IMR-90 (cell line): ENCODE measurements around the gene ABI3BP. TPM values are rescaled to one million over a fixed set of nuclear protein-coding genes. Genes with fewer than 3 reads are reported as not detected.
A peak's percentile ranks its signal among the peaks of the same experiment; 100 is the strongest.

Experiments used
- ATAC-seq: fragments of 200-7000 bp; cut with Tn5 transposase; 2 replicates; pipeline ENCODE4 v1.9.1; 2020; ENCODE audit warnings: low read depth, mild to moderate bottlenecking, moderate library complexity
- BruUV-seq: library from RNA; stranded (reverse); fragments of 400-500 nt; replicated peaks from 2 replicates; lab custom pipeline; 2021; lab: Mats Ljungman, UMichigan
- CTCF ChIA-PET: fragments of 300-600 bp; formaldehyde crosslinking; extraction: SDS; loops from one replicate; lab custom pipeline; 2021; ENCODE audit warnings: antibody characterized with exemption; lab: Yijun Ruan, JAX
- POLR2A ChIA-PET: fragments of 300-600 bp; sonication (Branson Sonifier 250); formaldehyde crosslinking; loops from one replicate; lab custom pipeline; 2022; ENCODE audit warnings: antibody characterized with exemption; ENCODE audit not compliant: unreplicated experiment; lab: Charles Lee
- DNase-seq: peaks from one replicate; pipeline ENCODE4 v3.0.0; 2013
- H2AFZ ChIP-seq: replicated peaks from 2 replicates; pipeline ENCODE3; 2013; ENCODE audit warnings: low read length, mild to moderate bottlenecking; ENCODE audit not compliant: poor library complexity
- H2AK5ac ChIP-seq: 2 replicates; pipeline ENCODE4 v1.6.1; 2013; ENCODE audit warnings: low read depth, low read length, inconsistent platforms
- H2AK9ac ChIP-seq: replicated peaks from 2 replicates; pipeline ENCODE3; 2013; ENCODE audit warnings: mild to moderate bottlenecking, low read depth, low read length, moderate library complexity; ENCODE audit not compliant: poor library complexity
- H2BK120ac ChIP-seq: 2 replicates; pipeline ENCODE4 v1.6.1; 2013; ENCODE audit warnings: low read depth, low read length, inconsistent platforms
- H2BK15ac ChIP-seq: 3 replicates; pipeline ENCODE4 v1.6.1; 2013; ENCODE audit warnings: low read depth, low read length, inconsistent platforms
- H2BK20ac ChIP-seq: 2 replicates; pipeline ENCODE4 v1.6.1; 2013; ENCODE audit warnings: low read depth, mild to moderate bottlenecking, inconsistent platforms, low read length, moderate library complexity
- H2BK5ac ChIP-seq: 2 replicates; pipeline ENCODE4 v1.6.1; 2013; ENCODE audit warnings: mild to moderate bottlenecking, low read depth, low read length, inconsistent platforms; ENCODE audit not compliant: poor library complexity, severe bottlenecking
- H3K14ac ChIP-seq: replicated peaks from 2 replicates; pipeline ENCODE4 v1.6.1; 2013; ENCODE audit warnings: low read depth, low read length, inconsistent platforms
- H3K18ac ChIP-seq: 2 replicates; pipeline ENCODE4 v1.6.1; 2013; ENCODE audit warnings: low read depth, low read length, control low read depth
- H3K23ac ChIP-seq: 2 replicates; pipeline ENCODE4 v1.6.1; 2013; ENCODE audit warnings: low read depth, low read length, inconsistent platforms
- H3K27ac ChIP-seq: 2 replicates; pipeline ENCODE4 v1.5.1; 2013; ENCODE audit warnings: mild to moderate bottlenecking, control low read depth, low read length; ENCODE audit not compliant: insufficient read depth
- H3K27me3 ChIP-seq: 2 replicates; pipeline ENCODE4 v1.6.1; 2013; ENCODE audit warnings: low read length; ENCODE audit not compliant: control insufficient read depth, insufficient read depth
- H3K36me3 ChIP-seq: 2 replicates; pipeline ENCODE4 v1.6.1; 2013; ENCODE audit warnings: low read length, mixed read lengths; ENCODE audit not compliant: control insufficient read depth, insufficient read depth
- H3K4ac ChIP-seq: 2 replicates; pipeline ENCODE4 v1.6.1; 2013; ENCODE audit warnings: low read depth, low read length, inconsistent platforms
- H3K4me1 ChIP-seq: 2 replicates; pipeline ENCODE4 v1.6.1; 2013; ENCODE audit warnings: low read length, mixed read lengths; ENCODE audit not compliant: control insufficient read depth, insufficient read depth
- H3K4me2 ChIP-seq: 2 replicates; pipeline ENCODE4 v1.6.1; 2013; ENCODE audit warnings: low read depth, mild to moderate bottlenecking, control low read depth, low read length, moderate library complexity
- H3K4me3 ChIP-seq: 2 replicates; pipeline ENCODE4 v1.5.1; 2013; ENCODE audit warnings: low read depth, mild to moderate bottlenecking, control low read depth, low read length, moderate library complexity; ENCODE audit not compliant: insufficient read depth
- H3K56ac ChIP-seq: 2 replicates; pipeline ENCODE4 v1.6.1; 2013; ENCODE audit warnings: low read length, inconsistent platforms; ENCODE audit not compliant: insufficient read depth; ENCODE audit errors: extremely low read depth
- H3K79me1 ChIP-seq, 2 experiments: 2 replicates each; pipeline ENCODE4 v1.6.1; 2013; ENCODE audit warnings: low read length in 2 of 2, inconsistent platforms in 1 of 2, low read depth in 1 of 2
- H3K9ac ChIP-seq: 2 replicates; pipeline ENCODE4 v1.6.1; 2013; ENCODE audit warnings: low read depth, low read length, control low read depth
- H3K9me1 ChIP-seq: 2 replicates; pipeline ENCODE4 v1.6.1; 2013; ENCODE audit warnings: low read length, inconsistent platforms; ENCODE audit not compliant: insufficient read depth
- H3K9me3 ChIP-seq: 2 replicates; pipeline ENCODE4 v1.6.1; 2013; ENCODE audit warnings: low read length; ENCODE audit not compliant: control insufficient read depth, insufficient read depth
- H4K20me1 ChIP-seq: 2 replicates; pipeline ENCODE4 v1.6.1; 2013; ENCODE audit warnings: low read length, inconsistent platforms; ENCODE audit not compliant: insufficient read depth
- H4K5ac ChIP-seq: 2 replicates; pipeline ENCODE4 v1.6.1; 2013; ENCODE audit warnings: mild to moderate bottlenecking, low read depth, low read length, control low read depth
- H4K8ac ChIP-seq, 2 experiments: 2 replicates each; pipeline ENCODE4 v1.6.1; 2013; ENCODE audit warnings: low read depth in 2 of 2, low read length in 2 of 2, control low read depth in 1 of 2, inconsistent platforms in 1 of 2
- H4K91ac ChIP-seq: 2 replicates; pipeline ENCODE4 v1.6.1; 2013; ENCODE audit warnings: low read depth, low read length, inconsistent platforms; ENCODE audit not compliant: insufficient read depth
- CHD1 ChIP-seq: IDR thresholded peaks from 2 replicates; pipeline ENCODE4 v1.6.1; 2012; ENCODE audit warnings: low read depth, low read length, improper control_type of control experiment
- RAD21 ChIP-seq: IDR thresholded peaks from 2 replicates; pipeline ENCODE4 v1.6.1; 2012; ENCODE audit warnings: low read length, improper control_type of control experiment
- WGBS, 2 experiments: methylation state at CpG; one replicate each; pipeline versions ENCODE4 v1.1.5 to v1.1.7; 2013; ENCODE audit warnings: missing lambda C conversion rate in 2 of 2; ENCODE audit not compliant: insufficient read length in 1 of 2; ENCODE audit errors: extremely low coverage in 2 of 2; 5-methylcytosine and 5-hydroxymethylcytosine counted together
- dilution Hi-C: fragments of 300-500 bp; cut with HindIII; formaldehyde crosslinking; loops from one replicate; pipeline ENCODE4 v1.14.3; 2018; ENCODE audit warnings: low sequenced_read_pairs; ENCODE audit not compliant: unreplicated experiment
- in situ Hi-C: fragments of 300-500 bp; cut with MboI; formaldehyde crosslinking; loops from 3 replicates; pipeline ENCODE4 v1.14.3; 2019; ENCODE audit warnings: low sequenced_read_pairs, inconsistent platforms, mixed read lengths
- intact Hi-C: fragments of 100-400 bp; cut with micrococcal nuclease; formaldehyde crosslinking; loops from 2 replicates; pipeline ENCODE4 v1.10.0; 2022
- polyA plus RNA-seq, 3 experiments: library from polyadenylated mRNA; depleted of rRNA; stranded (reverse); fragments of >200 nt; gene quantifications; 2 replicates each; pipeline ENCODE4 v1.2.3, GENCODE V29; 2012; ENCODE audit warnings: low replicate concordance in 1 of 3
- total RNA-seq: library from RNA; depleted of rRNA; stranded (reverse); fragments of >200 nt; gene quantifications from 2 replicates; pipeline ENCODE4 v1.2.3, GENCODE V29; 2012
- TF ChIP-seq, protein P1 (sequence below): conservative IDR thresholded peaks from 2 replicates; pipeline ENCODE4 v1.5.1; 2012; ENCODE audit warnings: mild to moderate bottlenecking, low read depth, low read length, improper control_type of control experiment

ABI3BP gene
- total and polyA plus RNA-seq, 2 of the 4 experiments (the other 2 are of a cell fraction) = 3.0 to 26.7 TPM

DNA sequence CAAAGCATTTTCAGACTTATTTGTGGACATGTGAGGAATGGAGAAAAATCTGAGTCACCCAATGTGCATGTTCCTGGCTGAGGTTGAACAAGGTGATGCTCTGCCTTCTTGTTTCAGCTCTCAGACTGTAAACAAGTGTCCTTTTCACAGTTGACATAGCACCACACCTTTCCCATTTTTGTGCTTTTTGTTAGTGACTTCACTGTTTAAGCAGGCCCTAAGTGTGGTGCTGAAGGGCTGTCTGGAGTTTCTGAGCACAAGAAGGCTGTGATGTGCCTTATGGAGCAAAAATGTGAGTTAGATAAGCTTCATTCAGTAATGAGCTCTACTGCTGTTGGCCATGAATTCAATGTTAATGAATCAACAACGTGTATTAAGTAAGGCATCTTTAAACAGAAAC is 20.4 kb downstream of the ABI3BP start:
- intact Hi-C loops (no loop called here), dilution Hi-C loops (no loop called here), in situ Hi-C loops (no loop called here)
- TF ChIP-seq RAD21 (no peak), CHD1 (no peak)
- TF ChIP-seq, protein P1, sequence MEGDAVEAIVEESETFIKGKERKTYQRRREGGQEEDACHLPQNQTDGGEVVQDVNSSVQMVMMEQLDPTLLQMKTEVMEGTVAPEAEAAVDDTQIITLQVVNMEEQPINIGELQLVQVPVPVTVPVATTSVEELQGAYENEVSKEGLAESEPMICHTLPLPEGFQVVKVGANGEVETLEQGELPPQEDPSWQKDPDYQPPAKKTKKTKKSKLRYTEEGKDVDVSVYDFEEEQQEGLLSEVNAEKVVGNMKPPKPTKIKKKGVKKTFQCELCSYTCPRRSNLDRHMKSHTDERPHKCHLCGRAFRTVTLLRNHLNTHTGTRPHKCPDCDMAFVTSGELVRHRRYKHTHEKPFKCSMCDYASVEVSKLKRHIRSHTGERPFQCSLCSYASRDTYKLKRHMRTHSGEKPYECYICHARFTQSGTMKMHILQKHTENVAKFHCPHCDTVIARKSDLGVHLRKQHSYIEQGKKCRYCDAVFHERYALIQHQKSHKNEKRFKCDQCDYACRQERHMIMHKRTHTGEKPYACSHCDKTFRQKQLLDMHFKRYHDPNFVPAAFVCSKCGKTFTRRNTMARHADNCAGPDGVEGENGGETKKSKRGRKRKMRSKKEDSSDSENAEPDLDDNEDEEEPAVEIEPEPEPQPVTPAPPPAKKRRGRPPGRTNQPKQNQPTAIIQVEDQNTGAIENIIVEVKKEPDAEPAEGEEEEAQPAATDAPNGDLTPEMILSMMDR = 0 out of 2 replicates have a peak, but pooled peaks have one; percentile 1
- Histone ChIP-seq H2BK120ac (no peak overlapping the region), H3K9ac (no peak overlapping the region), H4K8ac (no peak overlapping the region), H4K91ac (no peak overlapping the region), H3K56ac (no peak overlapping the region), H2BK5ac (no peak overlapping the region), H4K5ac (no peak overlapping the region), H3K9me1 (no peaks in the 10 kb centered on the region), H3K4me1 (0 out of 2 replicates have a peak, but pooled peaks cover 2% of the 10 kb centered on the region), H3K27me3 (no peaks in the 10 kb centered on the region), H3K79me1 (no peaks in the 10 kb centered on the region), H3K36me3 (no peaks in the 10 kb centered on the region), H3K23ac (0 out of 2 replicates have a peak overlapping the region, but pooled peaks have one; percentile 43), H4K20me1 (no peaks in the 10 kb centered on the region), H3K4me3 (no peak overlapping the region), H3K27ac (no peak overlapping the region), H3K9me3 (no peaks in the 10 kb centered on the region), H2AK9ac (no peak overlapping the region), H3K14ac (no peak overlapping the region), H3K4me2 (no peak overlapping the region), H2BK15ac (no peak overlapping the region), H3K4ac (no peak overlapping the region), H3K18ac (no peak overlapping the region), H2AFZ (peak overlapping the region; percentile 35), H2BK20ac (no peak overlapping the region), H2AK5ac (no peak overlapping the region)
- peak; percentile 66 for ATAC-seq
- DNase-seq = peak; percentile 48
- CTCF ChIA-PET = interaction anchor here (1.9 kb wide), 1 partner anchor 10 kb away, joined by 5 read pairs; no protein-coding TSS in a partner anchor
- POLR2A ChIA-PET = no interaction called here
- BruUV-seq = no TSS peak
- no CpG with 5 or more reads among the region's 1 CpG for WGBS, 2 experiments
